Gastrocnemius medialis (tissue), 4 donors: ENCODE measurements around the gene MEP1A. TPM values are rescaled to one million over a fixed set of nuclear protein-coding genes. Genes with fewer than 3 reads are reported as not detected.

ENCODE experiments used
- ATAC-seq, 2 donors: fragments of 150-250 bp; one replicate each; pipeline ENCODE4 v1.9.1; 2016
- DNase-seq, 2 donors: peaks; one replicate each; pipeline ENCODE4 v3.0.0-alpha.2; 2019
- H3K27ac ChIP-seq, 4 donors: fragments of 200-600 bp; sonication (generic); 1 replicate in 1 of 4; 2 replicates in 3 of 4; pipeline ENCODE4 v1.5.1; 2016 to 2018; ENCODE audit warnings: mild to moderate bottlenecking in 2 of 4, moderate library complexity in 1 of 4
- H3K27me3 ChIP-seq, 3 donors: fragments of 200-600 bp; sonication (generic) in 2 of 3; 1 replicate in 1 of 3; 2 replicates in 2 of 3; pipeline versions ENCODE4 v1.5.1 to v1.6.0; 2016 to 2019; ENCODE audit warnings: mild to moderate bottlenecking in 1 of 3, moderate library complexity in 1 of 3
- H3K36me3 ChIP-seq, 2 donors: fragments of 200-600 bp; sonication (generic) in 1 of 2; one replicate each; pipeline ENCODE4 v1.5.1; 2017 to 2018
- H3K4me1 ChIP-seq, 2 donors: fragments of 200-600 bp; sonication (generic) in 1 of 2; one replicate each; pipeline ENCODE4 v1.5.1; 2016 to 2017; ENCODE audit warnings: mild to moderate bottlenecking in 2 of 2
- H3K4me3 ChIP-seq, 4 donors: fragments of 200-600 bp; sonication (generic) in 3 of 4; 1 replicate in 1 of 4; 2 replicates in 3 of 4; pipeline ENCODE4 v1.5.1; 2016 to 2019; ENCODE audit warnings: mild to moderate bottlenecking in 2 of 4
- H3K9me3 ChIP-seq, 3 donors: fragments of 200-600 bp; sonication (generic) in 2 of 3; 1 replicate in 1 of 3; 2 replicates in 2 of 3; pipeline ENCODE4 v1.5.1; 2016 to 2019
- CTCF ChIP-seq, 5 experiments: fragments of 450-650 bp in 3 of 5; fragments of 200-600 bp in 2 of 5; sonication (generic) in 2 of 5; IDR thresholded peaks in 4 of 5; conservative IDR thresholded peaks in 1 of 5; 1 replicate in 4 of 5; 2 replicates in 1 of 5; pipeline ENCODE4 v1.5.1; 2016 to 2019; ENCODE audit warnings: antibody characterized with exemption in 5 of 5, mild to moderate bottlenecking in 3 of 5, moderate library complexity in 3 of 5
- POLR2A ChIP-seq, 2 donors: fragments of 450-650 bp; IDR thresholded peaks; one replicate each; pipeline ENCODE4 v1.6.1; 2017; ENCODE audit warnings: antibody characterized with exemption in 2 of 2, mild to moderate bottlenecking in 2 of 2, moderate library complexity in 2 of 2
- in situ Hi-C, 4 donors: fragments of 200-750 bp; cut with MboI; loops; one replicate each; pipeline versions ENCODE4 v1.15.0 to v1.8.0; 2017; ENCODE audit warnings: low sequenced_read_pairs in 4 of 4
- intact Hi-C: fragments of 100-400 bp; cut with DNase I; formaldehyde crosslinking; loops from one replicate; pipeline ENCODE4 v1.15.1; 2023; ENCODE audit warnings: low total_unique reads
- total RNA-seq, 4 donors: library from RNA; depleted of rRNA; stranded (reverse); fragments of >200 nt; gene quantifications; one replicate each; pipeline versions ENCODE4 v1.1.0 to v1.2.3, GENCODE V29; 2016

Gene MEP1A
- total RNA-seq, 4 donors from 2014 or later, result 1.00 TPM; not detected in 3

DNA sequence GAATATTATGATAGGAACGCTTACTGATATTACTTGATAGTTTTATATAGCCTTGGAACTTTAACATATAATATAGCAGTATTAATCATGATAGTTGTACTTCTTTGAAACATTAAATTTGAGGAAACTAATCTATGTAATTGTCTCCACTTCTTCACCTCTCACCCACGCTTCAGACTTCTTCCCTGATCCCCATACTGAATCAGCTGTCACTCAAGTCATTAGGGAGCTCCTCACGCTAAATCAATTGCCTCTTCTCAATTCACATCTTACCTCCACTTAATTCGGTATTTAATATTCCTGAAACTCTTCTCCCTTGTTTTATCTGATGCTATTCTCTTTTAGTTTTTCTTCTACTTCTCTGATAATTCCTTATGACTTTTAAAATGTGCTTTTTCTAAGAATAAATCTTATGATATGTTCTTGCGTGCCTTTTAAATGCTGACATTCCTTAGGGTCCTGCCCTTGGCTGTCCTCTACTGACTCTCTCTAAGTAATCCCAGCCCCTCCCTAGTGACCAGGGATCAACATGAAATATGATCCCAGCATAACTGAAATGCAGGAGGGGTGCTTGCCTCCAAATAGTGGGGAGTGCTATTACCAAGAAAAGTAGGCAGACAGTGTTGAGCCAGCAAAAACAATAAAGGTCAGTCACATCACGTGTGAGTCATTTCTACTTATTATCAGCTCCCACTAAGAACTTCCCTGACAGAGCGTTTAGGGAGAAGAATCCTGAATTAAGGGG lies 36.5 kb upstream of the MEP1A start:
- no peak overlapping the region for H3K27ac ChIP-seq
- in situ Hi-C loops, result no loop called here
- no peak for ATAC-seq
- H3K4me1 ChIP-seq, result peaks cover 8 to 14% of the 10 kb centered on the region in 2 donors
- intact Hi-C loops, result no loop called here
- no peaks in the 10 kb centered on the region for H3K27me3 ChIP-seq
- no peak overlapping the region for H3K4me3 ChIP-seq
- H3K9me3 ChIP-seq, result no peaks in the 10 kb centered on the region
- DNase-seq, result no peak
- TF ChIP-seq POLR2A (IDR thresholded peaks at IDR 0.05) (no peak), CTCF (IDR thresholded peaks at IDR 0.05 in 4 of 5, conservative IDR thresholded peaks at IDR 0.05 in 1 of 5) (no peak)
- H3K36me3 ChIP-seq, result no peaks in the 10 kb centered on the region

GRCh38 chr6:46757214-46757596 lies 36.0 kb upstream of the MEP1A start:
- DNase-seq (no peak), ATAC-seq (no peak)
- Histone ChIP-seq H3K4me3 (no peak overlapping the region), H3K36me3 (no peaks in the 10 kb centered on the region), H3K9me3 (no peaks in the 10 kb centered on the region), H3K27me3 (no peaks in the 10 kb centered on the region), H3K4me1 (peaks cover 8 to 14% of the 10 kb centered on the region in 2 donors), H3K27ac (no peak overlapping the region)
- TF ChIP-seq CTCF (IDR thresholded peaks at IDR 0.05 in 4 of 5, conservative IDR thresholded peaks at IDR 0.05 in 1 of 5), result no peak
- no peak for TF ChIP-seq POLR2A (IDR thresholded peaks at IDR 0.05)
- in situ Hi-C loops (no loop called here), intact Hi-C loops (no loop called here)

- no peak for ATAC-seq
These were observed 34.0 kb upstream of the MEP1A start for GRCh38 chr6:46758960-46759753.

GRCh38 chr6:46760925-46761324 lies 32.3 kb upstream of the MEP1A start:
- in situ Hi-C loops, result no loop called here
- no peak for TF ChIP-seq CTCF (IDR thresholded peaks at IDR 0.05 in 4 of 5, conservative IDR thresholded peaks at IDR 0.05 in 1 of 5)
- TF ChIP-seq POLR2A (IDR thresholded peaks at IDR 0.05), result no peak

More at GRCh38 chr6:46758960-46759753, 34.0 kb upstream of the MEP1A start:
- intact Hi-C loops (no loop called here), in situ Hi-C loops (no loop called here)
- no peak overlapping the region for H3K27ac ChIP-seq
- no peak overlapping the region for H3K4me3 ChIP-seq
- no peak for TF ChIP-seq CTCF (IDR thresholded peaks at IDR 0.05 in 4 of 5, conservative IDR thresholded peaks at IDR 0.05 in 1 of 5)
- no peak for TF ChIP-seq POLR2A (IDR thresholded peaks at IDR 0.05)
- H3K27me3 ChIP-seq, result no peaks in the 10 kb centered on the region
- no peaks in the 10 kb centered on the region for H3K9me3 ChIP-seq
- DNase-seq, result no peak
- H3K36me3 ChIP-seq, result no peaks in the 10 kb centered on the region
- peaks cover 8 to 14% of the 10 kb centered on the region in 2 donors for H3K4me1 ChIP-seq

More at GRCh38 chr6:46760925-46761324, 32.3 kb upstream of the MEP1A start:
- no peak overlapping the region for H3K27ac ChIP-seq
- DNase-seq, result no peak
- intact Hi-C loops, result no loop called here
- no peak overlapping the region for H3K4me3 ChIP-seq
- ATAC-seq, result peak; percentile 30 to 73
- H3K9me3 ChIP-seq, result no peaks in the 10 kb centered on the region
- no peaks in the 10 kb centered on the region for H3K27me3 ChIP-seq
- H3K36me3 ChIP-seq, result no peaks in the 10 kb centered on the region
- peaks cover 8 to 14% of the 10 kb centered on the region in 2 donors for H3K4me1 ChIP-seq
